HG03196 (cell line): ENCODE results near the gene ANXA4.

ENCODE experiments used
- ATAC-seq: cut with Tn5 transposase; IDR thresholded peaks from one replicate; pipeline ENCODE4 v1.9.1; 2021; ENCODE audit not compliant: unreplicated experiment

The ANXA4 gene

GRCh38 chr2:69837533-69837932 is 95.6 kb downstream of the ANXA4 start:
- ATAC-seq, result no peak

DNA sequence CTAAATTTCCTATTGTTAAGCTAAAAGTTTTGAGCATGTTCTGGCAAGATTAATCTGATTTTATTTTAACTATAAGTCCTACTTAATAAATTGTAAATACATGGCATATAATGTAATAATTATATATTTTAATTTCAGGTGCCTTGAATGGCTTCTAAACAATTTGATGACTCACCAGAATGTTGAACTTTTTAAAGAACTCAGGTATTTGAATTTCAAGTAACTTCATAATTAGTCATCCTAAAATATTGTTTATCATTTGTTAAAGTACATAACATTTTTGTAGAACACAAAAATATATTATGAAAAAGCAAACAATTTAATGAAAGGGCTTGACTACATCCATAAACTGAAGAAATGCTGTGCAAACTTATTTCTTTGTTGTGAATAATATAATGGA is 102.1 kb downstream of the ANXA4 start:
- no peak for ATAC-seq

DNA sequence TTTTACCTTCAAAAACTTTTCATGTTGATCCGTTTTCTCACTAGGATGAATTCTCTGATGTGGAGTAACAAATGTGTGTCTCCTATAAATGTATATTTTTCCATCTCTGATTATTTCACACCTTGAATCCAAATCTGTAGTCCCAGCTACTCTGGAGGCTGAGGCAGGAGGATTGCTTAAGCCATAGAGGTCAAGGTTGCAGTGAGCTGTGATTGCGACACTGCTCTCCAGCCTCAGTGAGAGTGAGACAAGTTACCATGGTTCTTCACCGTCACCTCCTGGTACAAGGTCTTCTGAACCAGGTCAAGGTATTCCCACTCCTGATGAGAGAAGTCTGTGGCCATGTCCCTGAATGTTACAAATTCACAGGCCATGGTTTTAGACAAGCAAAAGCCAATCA is 102.6 kb downstream of the ANXA4 start:
- ATAC-seq, result no peak

DNA sequence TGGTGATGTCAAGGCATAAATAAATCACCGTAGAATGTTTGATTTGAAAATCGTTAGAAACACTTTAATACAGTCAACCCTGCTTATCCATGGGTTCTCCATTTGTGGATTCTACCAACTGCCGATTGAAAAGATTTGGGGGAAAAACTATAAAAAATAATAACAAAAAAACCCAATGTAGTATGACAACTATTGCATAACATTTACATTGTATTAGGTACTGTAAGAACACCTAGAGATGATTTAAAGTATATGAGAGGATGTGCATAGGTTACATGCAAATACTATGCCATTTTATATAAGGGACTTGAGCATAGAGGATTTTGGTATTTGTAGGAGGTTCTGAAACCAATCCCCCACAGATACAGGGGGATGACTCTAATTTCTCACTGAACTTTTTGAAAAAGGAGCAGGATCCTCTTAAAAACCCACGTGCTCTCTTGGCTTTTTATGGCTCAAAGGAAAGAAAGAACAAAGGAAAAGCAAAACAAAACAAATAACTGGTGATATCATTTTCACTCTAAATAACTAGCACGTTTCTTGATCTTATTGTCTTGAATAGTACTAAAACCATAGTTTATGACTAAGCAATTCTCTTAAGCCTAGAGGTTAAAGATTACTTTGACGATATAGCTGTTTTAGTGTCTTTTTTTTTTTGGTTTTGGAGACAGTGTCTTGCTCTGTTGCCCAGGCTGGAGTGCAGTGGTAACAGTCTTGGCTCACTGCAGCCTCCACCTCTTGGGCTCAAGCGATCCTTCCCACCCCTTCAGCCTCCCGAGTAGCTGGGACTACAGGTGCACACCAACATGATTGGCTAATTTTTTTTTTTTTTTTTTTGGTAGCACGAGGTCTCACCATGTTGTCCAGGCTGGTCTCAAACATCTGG is 104.5 kb downstream of the ANXA4 start:
- ATAC-seq, result no peak

GRCh38 chr2:69847068-69847828 is 105.3 kb downstream of the ANXA4 start:
- ATAC-seq, result no peak

DNA sequence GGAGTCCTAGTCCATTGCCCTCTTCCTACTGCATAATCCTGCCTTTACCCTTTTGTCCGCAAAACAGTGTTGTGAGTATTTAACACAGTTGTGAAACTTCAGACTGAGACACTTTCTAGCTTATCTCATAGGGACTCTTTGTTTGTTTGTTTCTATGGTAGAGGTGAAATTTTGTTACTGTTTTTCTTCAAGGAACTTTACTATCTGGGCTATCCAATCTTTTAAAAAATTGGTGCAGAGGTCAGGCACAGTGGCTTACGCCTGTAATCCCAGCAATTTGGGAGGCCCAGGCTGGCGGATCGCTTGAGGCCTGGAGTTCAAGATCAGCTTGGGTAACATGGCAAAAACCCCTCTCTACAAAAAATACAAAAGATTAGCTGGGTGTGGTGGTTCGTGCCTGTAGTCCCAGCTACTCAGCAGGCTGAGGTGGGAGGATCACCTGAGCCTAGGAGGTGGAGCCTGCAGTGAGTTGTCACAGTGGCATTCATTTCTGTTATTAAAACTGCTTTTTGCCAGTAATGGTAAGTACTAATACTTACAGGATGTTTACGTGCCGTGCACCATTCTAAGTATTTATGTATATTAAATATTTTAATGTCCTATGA is 106.4 kb downstream of the ANXA4 start:
- ATAC-seq, result no peak

DNA sequence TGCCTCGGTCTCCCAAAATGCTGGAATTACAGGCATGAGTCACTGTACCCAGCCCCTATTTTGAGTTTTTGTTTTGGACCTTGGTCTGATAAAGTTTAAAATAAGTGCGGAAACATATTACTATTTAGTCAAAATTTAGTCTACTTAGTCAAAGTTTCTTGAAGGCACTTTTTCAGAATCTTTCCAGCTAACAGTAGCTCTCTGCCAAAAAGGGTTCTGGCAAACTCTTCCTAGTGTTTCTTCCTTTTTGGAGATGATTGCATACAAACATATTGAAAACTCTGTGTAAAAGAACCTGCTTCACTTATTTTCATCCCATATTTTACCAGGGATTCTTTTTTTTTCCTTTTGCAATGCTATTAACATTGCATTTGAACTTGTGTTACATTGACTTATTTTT is 116.3 kb downstream of the ANXA4 start:
- no peak for ATAC-seq

- ATAC-seq, result no peak
Measured at GRCh38 chr2:69863298-69863697, 121.4 kb downstream of the ANXA4 start.
